ENCODE results near the gene RFTN1. TPM values are rescaled to one million over a fixed set of nuclear protein-coding genes. Genes with fewer than 3 reads are reported as not detected.

RFTN1 gene
- total RNA-seq, 6 experiments from 2014 or later: 15.1 to 36.0 (median 19.8) TPM

GRCh38 chr3:16396202-16396601, 117.3 kb downstream of the RFTN1 start:
- Histone ChIP-seq H3K4me1 (no peaks in the 10 kb centered on the region), H3K27me3 (no peaks in the 10 kb centered on the region), H3K4me3 (no peak overlapping the region), H3K36me3 (no peaks in the 10 kb centered on the region), H3K27ac (no peak overlapping the region), H3K9me3 (no peaks in the 10 kb centered on the region)
- TF ChIP-seq CTCF (IDR thresholded peaks at IDR 0.05) (no peak), POLR2A (IDR thresholded peaks at IDR 0.05) (no peak)
- 74% methylated on average over 4 of the region's 4 CpGs for WGBS (ENCODE audit: insufficient coverage, low coverage, low lambda C conversion rate, missing lambda C conversion rate)
- ATAC-seq (no peak), DNase-seq (no peak)
- intact Hi-C loops (cut with DNase I): no loop called here

- no peaks in the 10 kb centered on the region for H3K4me1 ChIP-seq
- DNase-seq (no peak), ATAC-seq (no peak)
- no peak overlapping the region for H3K4me3 ChIP-seq
- intact Hi-C loops (cut with DNase I): no loop called here
- TF ChIP-seq POLR2A (IDR thresholded peaks at IDR 0.05): no peak
- no peak for TF ChIP-seq CTCF (IDR thresholded peaks at IDR 0.05)
- H3K36me3 ChIP-seq: no peaks in the 10 kb centered on the region
- H3K27ac ChIP-seq: no peak overlapping the region
- H3K27me3 ChIP-seq: no peaks in the 10 kb centered on the region
- no peaks in the 10 kb centered on the region for H3K9me3 ChIP-seq
- WGBS (ENCODE audit: insufficient coverage, low coverage, low lambda C conversion rate, missing lambda C conversion rate): 71% methylated on average over 3 of the region's 3 CpGs
These were observed 118.3 kb downstream of the RFTN1 start for GRCh38 chr3:16395212-16395611.

GRCh38 chr3:16394639-16395038, 118.9 kb downstream of the RFTN1 start:
- ATAC-seq (no peak), DNase-seq (no peak)
- Histone ChIP-seq H3K27me3 (no peaks in the 10 kb centered on the region), H3K4me1 (no peaks in the 10 kb centered on the region), H3K4me3 (no peak overlapping the region), H3K36me3 (no peaks in the 10 kb centered on the region), H3K9me3 (no peaks in the 10 kb centered on the region), H3K27ac (no peak overlapping the region)
- intact Hi-C loops (cut with DNase I): no loop called here
- WGBS (ENCODE audit: insufficient coverage, low coverage, low lambda C conversion rate, missing lambda C conversion rate): 38% methylated on average over 1 of the region's 1 CpG
- TF ChIP-seq POLR2A (IDR thresholded peaks at IDR 0.05): no peak
- TF ChIP-seq CTCF (IDR thresholded peaks at IDR 0.05): no peak

- Histone ChIP-seq H3K4me3 (no peak overlapping the region), H3K27ac (no peak overlapping the region), H3K36me3 (no peaks in the 10 kb centered on the region), H3K9me3 (no peaks in the 10 kb centered on the region), H3K4me1 (no peaks in the 10 kb centered on the region), H3K27me3 (no peaks in the 10 kb centered on the region)
- 70% methylated on average over 1 of the region's 1 CpG for WGBS (ENCODE audit: insufficient coverage, low coverage, low lambda C conversion rate, missing lambda C conversion rate)
- intact Hi-C loops (cut with DNase I): no loop called here
- TF ChIP-seq CTCF (IDR thresholded peaks at IDR 0.05) (no peak), POLR2A (IDR thresholded peaks at IDR 0.05) (no peak)
- DNase-seq (no peak), ATAC-seq (no peak)
These were observed 120.8 kb downstream of the RFTN1 start for GRCh38 chr3:16392717-16393116.

GRCh38 chr3:16392065-16392464, 121.4 kb downstream of the RFTN1 start:
- Histone ChIP-seq H3K4me3 (no peak overlapping the region), H3K36me3 (no peaks in the 10 kb centered on the region), H3K9me3 (no peaks in the 10 kb centered on the region), H3K27ac (no peak overlapping the region), H3K27me3 (no peaks in the 10 kb centered on the region), H3K4me1 (no peaks in the 10 kb centered on the region)
- intact Hi-C loops (cut with DNase I): no loop called here
- TF ChIP-seq POLR2A (IDR thresholded peaks at IDR 0.05) (no peak), CTCF (IDR thresholded peaks at IDR 0.05) (no peak)
- WGBS (ENCODE audit: insufficient coverage, low coverage, low lambda C conversion rate, missing lambda C conversion rate): 100% methylated on average over 1 of the region's 1 CpG
- ATAC-seq: no peak
- DNase-seq: no peak
